ENCODE measurements around the gene LTK.

LTK gene

GRCh38 chr15:41466711-41467110, 46.9 kb downstream of the LTK start:
- Histone ChIP-seq H3K4me1 (ENCODE audit: insufficient read depth, poor library complexity, severe bottlenecking) (no peaks in the 10 kb centered on the region), H3K27me3 (ENCODE audit: insufficient read depth, poor library complexity, severe bottlenecking) (no peaks in the 10 kb centered on the region), H3K9me3 (ENCODE audit: severe bottlenecking) (no peaks in the 10 kb centered on the region), H3K36me3 (ENCODE audit: low read depth) (peaks cover 79% of the 10 kb centered on the region), H3K4me3 (ENCODE audit: severe bottlenecking) (no peak overlapping the region), H3K27ac (ENCODE audit: poor library complexity, severe bottlenecking) (no peak overlapping the region)
- no peak for TF ChIP-seq CTCF (IDR thresholded peaks at IDR 0.05; ENCODE audit: poor library complexity, severe bottlenecking)
- no peak for DNase-seq (ENCODE audit: low spot score)
- ATAC-seq (ENCODE audit: low read depth): no peak

GRCh38 chr15:41465822-41466421, 47.7 kb downstream of the LTK start:
- peak; percentile 100 for TF ChIP-seq CTCF (IDR thresholded peaks at IDR 0.05; ENCODE audit: poor library complexity, severe bottlenecking)
- H3K27me3 ChIP-seq (ENCODE audit: insufficient read depth, poor library complexity, severe bottlenecking): no peaks in the 10 kb centered on the region
- no peak overlapping the region for H3K27ac ChIP-seq (ENCODE audit: poor library complexity, severe bottlenecking)
- H3K9me3 ChIP-seq (ENCODE audit: severe bottlenecking): no peaks in the 10 kb centered on the region
- no peak overlapping the region for H3K4me3 ChIP-seq (ENCODE audit: severe bottlenecking)
- peaks cover 72% of the 10 kb centered on the region for H3K36me3 ChIP-seq (ENCODE audit: low read depth)
- no peaks in the 10 kb centered on the region for H3K4me1 ChIP-seq (ENCODE audit: insufficient read depth, poor library complexity, severe bottlenecking)
- ATAC-seq (ENCODE audit: low read depth): peak; percentile 55; the same call in 1 of the 3 replicates
- no peak for DNase-seq (ENCODE audit: low spot score)

DNA sequence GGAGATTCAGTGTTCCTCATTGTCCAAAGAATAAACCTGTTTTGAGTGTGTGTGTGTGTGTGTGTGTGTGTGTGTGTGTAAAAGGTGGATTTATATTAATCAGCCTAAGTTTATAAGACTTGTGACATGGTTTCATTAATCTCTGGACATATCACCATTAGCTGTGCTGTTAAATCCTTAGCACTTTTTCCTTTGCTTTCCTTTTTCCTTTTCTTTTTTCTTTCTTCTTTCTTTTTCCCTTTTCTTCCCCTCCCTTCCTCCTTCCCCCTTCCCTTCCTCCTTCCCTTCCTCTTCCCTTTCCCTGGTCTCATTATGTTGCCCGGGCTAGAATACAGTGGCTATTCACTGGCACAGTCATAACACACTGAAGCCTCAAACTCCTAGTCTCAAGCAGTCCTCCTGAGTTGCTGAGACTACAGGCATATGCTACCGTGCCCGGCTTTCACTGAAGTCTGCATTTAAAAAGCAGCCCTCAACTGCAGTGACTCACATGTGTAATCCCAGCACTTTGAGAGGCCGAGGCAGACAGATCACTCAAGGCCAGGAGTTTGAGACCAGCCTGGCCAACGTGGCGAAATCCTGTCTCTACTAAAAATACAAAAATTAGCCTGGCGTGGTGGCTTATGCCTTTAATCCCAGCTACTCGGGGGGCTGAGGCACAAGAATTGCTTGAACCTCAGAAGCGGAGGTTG, 48.6 kb downstream of the LTK start:
- no peak overlapping the region for H3K4me3 ChIP-seq (ENCODE audit: severe bottlenecking)
- DNase-seq (ENCODE audit: low spot score) (no peak), ATAC-seq (ENCODE audit: low read depth) (no peak)
- no peaks in the 10 kb centered on the region for H3K27me3 ChIP-seq (ENCODE audit: insufficient read depth, poor library complexity, severe bottlenecking)
- H3K4me1 ChIP-seq (ENCODE audit: insufficient read depth, poor library complexity, severe bottlenecking): no peaks in the 10 kb centered on the region
- TF ChIP-seq CTCF (IDR thresholded peaks at IDR 0.05; ENCODE audit: poor library complexity, severe bottlenecking): no peak
- peaks cover 64% of the 10 kb centered on the region for H3K36me3 ChIP-seq (ENCODE audit: low read depth)
- H3K9me3 ChIP-seq (ENCODE audit: severe bottlenecking): no peaks in the 10 kb centered on the region
- no peak overlapping the region for H3K27ac ChIP-seq (ENCODE audit: poor library complexity, severe bottlenecking)

- no peak for DNase-seq (ENCODE audit: low spot score)
- no peak for TF ChIP-seq CTCF (IDR thresholded peaks at IDR 0.05; ENCODE audit: poor library complexity, severe bottlenecking)
- no peaks in the 10 kb centered on the region for H3K9me3 ChIP-seq (ENCODE audit: severe bottlenecking)
- ATAC-seq (ENCODE audit: low read depth): no peak
- no peaks in the 10 kb centered on the region for H3K27me3 ChIP-seq (ENCODE audit: insufficient read depth, poor library complexity, severe bottlenecking)
- H3K4me1 ChIP-seq (ENCODE audit: insufficient read depth, poor library complexity, severe bottlenecking): no peaks in the 10 kb centered on the region
- H3K36me3 ChIP-seq (ENCODE audit: low read depth): peaks cover 74% of the 10 kb centered on the region
- H3K4me3 ChIP-seq (ENCODE audit: severe bottlenecking): no peak overlapping the region
- H3K27ac ChIP-seq (ENCODE audit: poor library complexity, severe bottlenecking): no peak overlapping the region
Observed at GRCh38 chr15:41462084-41462795, 51.4 kb downstream of the LTK start.
